Testis (tissue), 3 donors: ENCODE results near the gene SAMD11. TPM values are rescaled to one million over a fixed set of nuclear protein-coding genes. Genes with fewer than 3 reads are reported as not detected.

ENCODE experiments used
- DNase-seq: peaks from one replicate; pipeline ENCODE4 v3.0.0-alpha.2; 2019
- H3K27ac ChIP-seq, 2 donors: fragments of 200-600 bp; sonication (generic); one replicate each; pipeline ENCODE4 v1.5.1; 2019
- H3K27me3 ChIP-seq: fragments of 200-600 bp; sonication (generic); one replicate; pipeline ENCODE4 v1.5.1; 2019
- H3K36me3 ChIP-seq: fragments of 200-600 bp; sonication (generic); one replicate; pipeline ENCODE4 v1.5.1; 2017; ENCODE audit warnings: low read depth; ENCODE audit errors: missing control alignments
- H3K4me1 ChIP-seq: fragments of 200-600 bp; sonication (generic); one replicate; pipeline ENCODE4 v1.5.1; 2019
- H3K4me3 ChIP-seq, 2 donors: fragments of 200-600 bp; sonication (generic); one replicate each; pipeline ENCODE4 v1.5.1; 2017 to 2019
- H3K9me3 ChIP-seq: fragments of 200-600 bp; sonication (generic); one replicate; pipeline ENCODE4 v1.5.1; 2017
- POLR2A ChIP-seq: fragments of 450-650 bp; IDR thresholded peaks from one replicate; pipeline ENCODE4 v1.6.1; 2017; ENCODE audit warnings: antibody characterized with exemption, mild to moderate bottlenecking, moderate library complexity
- WGBS, 2 donors: methylation state at CpG; one replicate each; pipeline ENCODE4 v1.1.5; 2018; 5-methylcytosine and 5-hydroxymethylcytosine counted together
- intact Hi-C: fragments of 100-400 bp; cut with DNase I; formaldehyde crosslinking; loops from one replicate; pipeline ENCODE4 v1.15.1; 2023; ENCODE audit warnings: low total_unique reads
- polyA plus RNA-seq: library from polyadenylated mRNA; stranded (reverse); fragments of 350-450 nt; fragmentation: Illumina TruSeq; extraction: RNeasy Lipid Tissue Mini Kit (QIAGEN cat#74804); gene quantifications from one replicate; pipeline ENCODE4 v1.2.3, GENCODE V29; 2014; ENCODE audit warnings: low read depth, low replicate concordance; ENCODE audit not compliant: insufficient read depth
- total RNA-seq, 2 donors: library from RNA; depleted of rRNA; stranded (reverse); fragments of >200 nt; gene quantifications; one replicate each; pipeline ENCODE4 v1.2.3, GENCODE V29; 2016
- TF ChIP-seq, protein P1 (sequence below), 3 experiments: fragments of 450-650 bp in 2 of 3; fragments of 200-600 bp in 1 of 3; sonication (generic) in 1 of 3; IDR thresholded peaks; one replicate each; pipeline ENCODE4 v1.5.1; 2016 to 2019; ENCODE audit warnings: antibody characterized with exemption in 3 of 3, mild to moderate bottlenecking in 2 of 3, moderate library complexity in 1 of 3

The SAMD11 gene
- total and polyA plus RNA-seq, 3 donors from 2014 or later = 7.9 to 47.2 (median 36.9) TPM

DNA sequence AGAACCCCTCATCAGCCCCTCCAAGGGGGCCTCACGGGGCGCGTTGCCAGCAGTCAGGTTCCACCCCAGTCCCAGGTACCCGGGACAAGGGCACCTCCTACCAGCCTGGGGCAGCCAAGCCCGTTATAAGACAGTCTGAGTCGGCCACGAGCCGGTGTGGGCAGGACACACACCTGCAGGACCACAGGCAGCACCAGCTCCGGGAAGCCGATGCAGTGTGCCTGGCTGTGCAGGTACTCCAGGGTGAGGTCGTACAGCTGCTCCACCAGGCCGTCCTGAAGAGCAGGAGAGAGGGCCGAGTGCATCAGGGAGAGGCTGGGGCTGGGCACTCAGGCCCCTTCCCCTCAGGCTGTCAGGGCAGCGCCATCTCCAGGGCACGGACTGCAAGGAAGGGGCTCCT, 24.2 kb downstream of the SAMD11 start:
- no peaks in the 10 kb centered on the region for H3K9me3 ChIP-seq
- H3K27ac ChIP-seq = no peak overlapping the region
- no peak overlapping the region for H3K4me3 ChIP-seq
- H3K4me1 ChIP-seq = peaks cover 4% of the 10 kb centered on the region
- WGBS, 2 donors = 96% methylated on average over 15 of the region's 15 CpGs; no CpG with 5 or more reads in 1 of the 2 donors
- intact Hi-C loops = no loop called here
- no peak for DNase-seq
- no peaks in the 10 kb centered on the region for H3K36me3 ChIP-seq
- no peaks in the 10 kb centered on the region for H3K27me3 ChIP-seq
- TF ChIP-seq POLR2A = no peak
- TF ChIP-seq, protein P1, sequence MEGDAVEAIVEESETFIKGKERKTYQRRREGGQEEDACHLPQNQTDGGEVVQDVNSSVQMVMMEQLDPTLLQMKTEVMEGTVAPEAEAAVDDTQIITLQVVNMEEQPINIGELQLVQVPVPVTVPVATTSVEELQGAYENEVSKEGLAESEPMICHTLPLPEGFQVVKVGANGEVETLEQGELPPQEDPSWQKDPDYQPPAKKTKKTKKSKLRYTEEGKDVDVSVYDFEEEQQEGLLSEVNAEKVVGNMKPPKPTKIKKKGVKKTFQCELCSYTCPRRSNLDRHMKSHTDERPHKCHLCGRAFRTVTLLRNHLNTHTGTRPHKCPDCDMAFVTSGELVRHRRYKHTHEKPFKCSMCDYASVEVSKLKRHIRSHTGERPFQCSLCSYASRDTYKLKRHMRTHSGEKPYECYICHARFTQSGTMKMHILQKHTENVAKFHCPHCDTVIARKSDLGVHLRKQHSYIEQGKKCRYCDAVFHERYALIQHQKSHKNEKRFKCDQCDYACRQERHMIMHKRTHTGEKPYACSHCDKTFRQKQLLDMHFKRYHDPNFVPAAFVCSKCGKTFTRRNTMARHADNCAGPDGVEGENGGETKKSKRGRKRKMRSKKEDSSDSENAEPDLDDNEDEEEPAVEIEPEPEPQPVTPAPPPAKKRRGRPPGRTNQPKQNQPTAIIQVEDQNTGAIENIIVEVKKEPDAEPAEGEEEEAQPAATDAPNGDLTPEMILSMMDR (IDR thresholded peaks at IDR 0.05) = no peak

DNA sequence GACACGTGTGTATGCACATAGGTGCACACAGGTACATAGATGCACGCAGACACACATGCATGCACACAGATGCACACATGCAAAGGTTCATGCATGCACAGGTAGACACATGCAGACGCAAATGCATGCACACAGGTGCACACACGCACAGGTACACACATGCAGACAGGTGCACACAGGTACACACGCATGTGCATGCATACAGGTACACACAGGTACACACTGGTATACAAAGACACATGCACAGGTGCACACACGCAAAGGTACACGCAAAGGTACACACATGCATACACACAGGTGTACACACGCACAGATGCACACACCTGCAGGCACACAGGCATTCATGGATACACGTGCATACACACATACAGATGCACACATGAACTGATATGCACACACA, 26.5 kb downstream of the SAMD11 start:
- no peak overlapping the region for H3K4me3 ChIP-seq
- TF ChIP-seq, protein P1 (IDR thresholded peaks at IDR 0.05) = no peak
- TF ChIP-seq POLR2A = no peak
- H3K27me3 ChIP-seq = no peaks in the 10 kb centered on the region
- no peaks in the 10 kb centered on the region for H3K4me1 ChIP-seq
- no peak overlapping the region for H3K27ac ChIP-seq
- no peaks in the 10 kb centered on the region for H3K9me3 ChIP-seq
- DNase-seq = no peak
- no peaks in the 10 kb centered on the region for H3K36me3 ChIP-seq
- intact Hi-C loops = no loop called here
- 93 to 96% methylated on average over 8 to 9 of the region's 9 CpGs for WGBS, 2 donors

DNA sequence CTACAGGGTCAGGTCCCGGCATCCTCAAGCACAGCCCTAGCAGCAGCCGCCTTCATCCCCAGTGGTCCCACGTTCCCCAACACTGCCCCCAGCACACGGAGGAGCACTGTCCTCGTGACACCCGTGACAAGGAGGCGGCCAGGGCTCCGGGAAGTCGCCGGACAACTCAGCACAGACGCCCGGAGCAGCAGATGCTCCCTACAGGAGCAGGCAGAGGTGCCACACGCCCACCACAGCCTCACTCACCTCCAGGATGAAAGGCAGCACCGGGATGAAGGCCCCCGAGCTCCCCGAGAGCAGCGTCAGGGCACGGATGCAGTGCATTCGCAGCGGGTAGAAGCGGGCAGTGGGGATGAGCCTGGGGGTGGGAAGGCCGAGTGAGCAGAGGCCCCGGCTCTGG, 27.2 kb downstream of the SAMD11 start:
- no peak overlapping the region for H3K4me3 ChIP-seq
- TF ChIP-seq POLR2A = no peak
- TF ChIP-seq, protein P1 (IDR thresholded peaks at IDR 0.05) = no peak
- no peak overlapping the region for H3K27ac ChIP-seq
- WGBS, 2 donors = 92 to 94% methylated on average over 15 to 23 of the region's 23 CpGs
- intact Hi-C loops = no loop called here
- no peaks in the 10 kb centered on the region for H3K36me3 ChIP-seq
- H3K27me3 ChIP-seq = no peaks in the 10 kb centered on the region
- H3K4me1 ChIP-seq = no peaks in the 10 kb centered on the region
- no peak for DNase-seq
- H3K9me3 ChIP-seq = no peaks in the 10 kb centered on the region

DNA sequence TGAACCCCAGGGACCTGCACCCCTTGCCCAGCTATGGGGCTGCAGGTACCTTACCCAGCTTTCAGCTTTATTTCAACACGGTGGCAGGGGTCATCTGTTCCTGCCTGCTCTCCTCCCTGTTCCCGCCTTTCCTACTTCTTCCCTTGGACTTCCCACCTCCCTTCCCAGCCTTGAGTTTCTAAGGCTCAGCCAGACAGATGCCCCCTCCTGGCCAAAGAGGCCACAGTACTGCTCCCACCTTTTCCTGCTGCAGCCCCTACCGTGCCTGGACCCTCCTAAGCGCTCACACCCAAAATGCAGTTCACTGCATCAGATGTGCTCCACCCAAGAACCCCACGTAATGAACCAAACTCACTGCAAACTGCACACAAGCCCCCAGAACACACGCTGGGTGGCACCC, 27.6 kb downstream of the SAMD11 start:
- H3K36me3 ChIP-seq = no peaks in the 10 kb centered on the region
- H3K9me3 ChIP-seq = no peaks in the 10 kb centered on the region
- DNase-seq = no peak
- WGBS, 2 donors = 76 to 78% methylated on average over 6 of the region's 6 CpGs
- H3K27ac ChIP-seq = no peak overlapping the region
- no peak for TF ChIP-seq POLR2A
- TF ChIP-seq, protein P1 (IDR thresholded peaks at IDR 0.05) = no peak
- no peaks in the 10 kb centered on the region for H3K27me3 ChIP-seq
- intact Hi-C loops = no loop called here
- no peak overlapping the region for H3K4me3 ChIP-seq
- no peaks in the 10 kb centered on the region for H3K4me1 ChIP-seq

DNA sequence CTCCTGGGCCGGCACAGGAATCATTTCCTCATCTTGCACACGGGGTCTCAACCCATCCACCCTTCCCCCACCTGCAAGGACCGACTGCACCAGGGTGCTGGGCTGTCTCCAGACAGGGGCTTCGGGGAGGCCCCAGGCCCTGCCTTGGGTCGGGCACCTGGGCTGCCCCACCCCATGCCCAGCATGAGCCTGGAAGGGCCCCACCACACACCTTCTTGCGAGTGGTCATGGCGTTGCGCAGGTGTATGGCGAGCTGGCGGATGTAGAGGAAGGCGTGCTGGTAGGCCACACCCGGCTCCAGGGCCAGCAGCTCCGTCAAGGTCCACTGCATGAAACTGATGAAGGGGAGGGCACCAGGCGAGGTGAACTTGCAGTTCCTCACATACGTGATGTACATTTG, 28.5 kb downstream of the SAMD11 start:
- 90 to 93% methylated on average over 8 to 15 of the region's 15 CpGs for WGBS, 2 donors
- Histone ChIP-seq H3K9me3 (no peaks in the 10 kb centered on the region), H3K27ac (no peak overlapping the region), H3K27me3 (no peaks in the 10 kb centered on the region), H3K4me1 (no peaks in the 10 kb centered on the region), H3K36me3 (no peaks in the 10 kb centered on the region), H3K4me3 (no peak overlapping the region)
- no peak for DNase-seq
- TF ChIP-seq POLR2A = no peak
- TF ChIP-seq, protein P1 (IDR thresholded peaks at IDR 0.05) = no peak
- intact Hi-C loops = no loop called here
